ENCODE measurements around the gene ARL15. TPM values are rescaled to one million over a fixed set of nuclear protein-coding genes. Genes with fewer than 3 reads are reported as not detected.

Gene ARL15
- total and polyA plus RNA-seq, 2 of the 8 experiments (the other 6 are each of a cell fraction or from before 2014, with no cell fraction given): 9.9 to 21.2 TPM

- no peak overlapping the region for H2BK12ac ChIP-seq (ENCODE audit: low read depth, low read length)
- H4K91ac ChIP-seq (replicated peaks; ENCODE audit: insufficient read length, low read length): no peak overlapping the region
- H3K27ac ChIP-seq (ENCODE audit: low read depth, low read length): no peak overlapping the region
- peaks cover 6 to 21% (median 19%) of the 10 kb centered on the region in 4 experiments; a peak in 5 of 7 replicates for H3K4me1 ChIP-seq (replicated peaks in 1 of 4; ENCODE audit: control insufficient read depth in 3 of 4, insufficient read depth in 4 of 4, low read length in 3 of 4)
- H3K9ac ChIP-seq (replicated peaks in 1 of 4; ENCODE audit: extremely low read depth in 1 of 4, low read depth in 3 of 4, low read length in 3 of 4): peak overlapping the region in 1 of 4 experiments; percentile 71; a peak in 1 of 7 replicates
- ChIA-PET CTCF (ENCODE audit: partially characterized antibody) (interaction anchor here (1.6 kb wide), 1 partner anchor 10 kb away, joined by 3 read pairs; no protein-coding TSS in a partner anchor), POLR2A (ENCODE audit: partially characterized antibody) (interaction anchor here (1.0 kb wide), 1 partner anchor 160 kb away, joined by 3 read pairs; no protein-coding TSS in a partner anchor)
- H2BK15ac ChIP-seq (ENCODE audit: low read length): no peak overlapping the region
- H3K56ac ChIP-seq (replicated peaks; ENCODE audit: insufficient read length, low read depth, low read length): no peak overlapping the region
- H3K18ac ChIP-seq (ENCODE audit: extremely low read depth, low read length): no peak overlapping the region
- H3K9me3 ChIP-seq (ENCODE audit: insufficient read depth in 2 of 2, low read depth in 1 of 2, low read length in 1 of 2): no peaks in the 10 kb centered on the region
- no peaks in the 10 kb centered on the region for H3K79me2 ChIP-seq (ENCODE audit: control insufficient read depth in 1 of 2, insufficient read depth in 2 of 2, low read length in 2 of 2)
- H3K27me3 ChIP-seq (replicated peaks in 1 of 4; ENCODE audit: control insufficient read depth in 3 of 4, extremely low read depth in 1 of 4, insufficient read depth in 3 of 4, low read length in 3 of 4): no peaks in the 10 kb centered on the region
- H4K5ac ChIP-seq (ENCODE audit: insufficient read length, low read depth, low read length): no peak overlapping the region
- FAIRE-seq (no peak), DNase-seq (ENCODE audit: low read depth in 1 of 2, low spot score in 2 of 2) (no peak)
- no peaks in the 10 kb centered on the region for H3K79me1 ChIP-seq (ENCODE audit: low read depth, low read length)
- no peak overlapping the region for H4K8ac ChIP-seq (ENCODE audit: extremely low read depth, insufficient read depth, low read length)
- TF ChIP-seq POLR2AphosphoS5 (IDR thresholded peaks at IDR 0.05; ENCODE audit: low read depth, low read length) (no peak), EGR1 (IDR thresholded peaks at IDR 0.05; ENCODE audit: borderline replicate concordance, low read depth, low read length) (no peak), PHF8 (conservative IDR thresholded peaks at IDR 0.05; ENCODE audit: low read depth, low read length) (no peak), CHD2 (IDR thresholded peaks at IDR 0.05; ENCODE audit: low read length) (no peak), RBBP5 (IDR thresholded peaks at IDR 0.05; ENCODE audit: borderline replicate concordance, low read depth, low read length) (no peak)
- TF ChIP-seq, protein P1, sequence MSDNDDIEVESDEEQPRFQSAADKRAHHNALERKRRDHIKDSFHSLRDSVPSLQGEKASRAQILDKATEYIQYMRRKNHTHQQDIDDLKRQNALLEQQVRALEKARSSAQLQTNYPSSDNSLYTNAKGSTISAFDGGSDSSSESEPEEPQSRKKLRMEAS (IDR thresholded peaks at IDR 0.05): no peak
- TF ChIP-seq, protein P2, sequence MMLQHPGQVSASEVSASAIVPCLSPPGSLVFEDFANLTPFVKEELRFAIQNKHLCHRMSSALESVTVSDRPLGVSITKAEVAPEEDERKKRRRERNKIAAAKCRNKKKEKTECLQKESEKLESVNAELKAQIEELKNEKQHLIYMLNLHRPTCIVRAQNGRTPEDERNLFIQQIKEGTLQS (IDR thresholded peaks at IDR 0.05; ENCODE audit: insufficient read depth, low read depth, low read length): no peak
- no peak overlapping the region for H2BK20ac ChIP-seq (ENCODE audit: low read length)
- H3K23ac ChIP-seq (ENCODE audit: insufficient read length): no peak overlapping the region
- H2BK120ac ChIP-seq (replicated peaks; ENCODE audit: low read depth, low read length): no peak overlapping the region
- no peaks in the 10 kb centered on the region for H3K23me2 ChIP-seq (ENCODE audit: low read depth, low read length)
- no peak overlapping the region for H2AFZ ChIP-seq (ENCODE audit: low read length)
- no peak overlapping the region for H3K4ac ChIP-seq (replicated peaks; ENCODE audit: insufficient read length, low read depth, low read length)
- WGBS, 2 experiments (ENCODE audit: extremely low coverage in 1 of 2, insufficient coverage in 1 of 2, insufficient read length in 1 of 2, insufficient replicate concordance in 2 of 2, low coverage in 1 of 2, low lambda C conversion rate in 2 of 2, missing lambda C conversion rate in 1 of 2): 83% methylated on average over 5 of the region's 5 CpGs; no CpG with 5 or more reads in 1 of the 2 experiments
- H2BK5ac ChIP-seq (ENCODE audit: low read depth, low read length): no peak overlapping the region
- no peak overlapping the region for H2AK5ac ChIP-seq (ENCODE audit: low read depth, low read length)
- H4K20me1 ChIP-seq (replicated peaks in 1 of 2; ENCODE audit: control insufficient read depth in 1 of 2, insufficient read depth in 2 of 2, low read length in 2 of 2): no peaks in the 10 kb centered on the region
- no peak overlapping the region for H3K4me2 ChIP-seq (ENCODE audit: insufficient read depth in 1 of 2, low read depth in 2 of 2, low read length in 2 of 2)
- no peak overlapping the region for H3K4me3 ChIP-seq (ENCODE audit: extremely low read depth in 1 of 4, insufficient read depth in 2 of 4, low read depth in 3 of 4, low read length in 4 of 4)
- no peaks in the 10 kb centered on the region for H3K36me3 ChIP-seq (ENCODE audit: control insufficient read depth in 2 of 4, insufficient read depth in 4 of 4, low read length in 3 of 4)
- no peak overlapping the region for H3K14ac ChIP-seq (ENCODE audit: insufficient read length)
Observed at GRCh38 chr5:53879708-53880323, 430.6 kb downstream of the ARL15 start.

Measured in H1 (cell line).